ENCODE results near the gene RPS26.
A peak's percentile ranks its signal among the peaks of the same experiment; 100 is the strongest.
"Not testable (repeated sequence)": the region's sequence is repeated elsewhere in the genome, so short reads cannot be mapped to it uniquely, and the experiment has no call there.

RPS26 gene

GRCh38 chr12:56020423-56021184 is 21.1 kb upstream of the RPS26 start, which contains the start of gene IKZF4:
Gene IKZF4 (plus strand): TSS chr12:56021043. CDS start chr12:56021494, 451 bp downstream.
- no peak for DNase-seq (ENCODE audit: extremely low read depth in 1 of 2, low read depth in 1 of 2)

- DNase-seq (ENCODE audit: extremely low read depth in 1 of 2, low read depth in 1 of 2) = no peak
These were observed 19.7 kb upstream of the RPS26 start for GRCh38 chr12:56021889-56022497.

GRCh38 chr12:56028511-56029165 is 13.1 kb upstream of the RPS26 start:
- DNase-seq (ENCODE audit: extremely low read depth in 1 of 2, low read depth in 1 of 2) = no peak

- DNase-seq (ENCODE audit: extremely low read depth in 1 of 2, low read depth in 1 of 2) = no peak
These were observed 12.6 kb upstream of the RPS26 start for GRCh38 chr12:56029166-56029519.

GRCh38 chr12:56029666-56030293 is 11.9 kb upstream of the RPS26 start:
- DNase-seq (ENCODE audit: extremely low read depth in 1 of 2, low read depth in 1 of 2) = no peak

- no peak for DNase-seq (ENCODE audit: extremely low read depth in 1 of 2, low read depth in 1 of 2)
These were observed 9.7 kb upstream of the RPS26 start for GRCh38 chr12:56031987-56032386.

GRCh38 chr12:56034586-56035332 is 7.0 kb upstream of the RPS26 start:
- peak in 1 of 2 donors; percentile 32 for DNase-seq (ENCODE audit: extremely low read depth in 1 of 2, low read depth in 1 of 2)

- no peak for DNase-seq (ENCODE audit: extremely low read depth in 1 of 2, low read depth in 1 of 2)
These were observed 4.6 kb upstream of the RPS26 start for GRCh38 chr12:56037161-56037560.

- DNase-seq (ENCODE audit: extremely low read depth in 1 of 2, low read depth in 1 of 2) = no peak
These were observed 3.6 kb upstream of the RPS26 start for GRCh38 chr12:56038022-56038655.

GRCh38 chr12:56040151-56040550 is 1.6 kb upstream of the RPS26 start:
- DNase-seq (ENCODE audit: extremely low read depth in 1 of 2, low read depth in 1 of 2) = peak in 1 of 2 donors; percentile 25

GRCh38 chr12:56040963-56041551 is 661 bp upstream of the RPS26 start:
- no peak for DNase-seq (ENCODE audit: extremely low read depth in 1 of 2, low read depth in 1 of 2)

GRCh38 chr12:56042430-56042813 is 704 bp downstream of the RPS26 start:
- DNase-seq (ENCODE audit: extremely low read depth in 1 of 2, low read depth in 1 of 2) = not testable (repeated sequence)

- DNase-seq (ENCODE audit: extremely low read depth in 1 of 2, low read depth in 1 of 2) = no peak
These were observed 1.1 kb downstream of the RPS26 start for GRCh38 chr12:56042843-56043242.

- DNase-seq (ENCODE audit: extremely low read depth in 1 of 2, low read depth in 1 of 2) = no peak
These were observed 4.5 kb downstream of the RPS26 start for GRCh38 chr12:56046027-56046780.

- no peak for DNase-seq (ENCODE audit: extremely low read depth in 1 of 2, low read depth in 1 of 2)
These were observed 11.7 kb downstream of the RPS26 start for GRCh38 chr12:56053407-56053893.

GRCh38 chr12:56059964-56060363 is 18.2 kb downstream of the RPS26 start:
- not testable (repeated sequence) for DNase-seq (ENCODE audit: extremely low read depth in 1 of 2, low read depth in 1 of 2)

- DNase-seq (ENCODE audit: extremely low read depth in 1 of 2, low read depth in 1 of 2) = no peak
These were observed 20.3 kb downstream of the RPS26 start for GRCh38 chr12:56061982-56062381.

- no peak for DNase-seq (ENCODE audit: extremely low read depth in 1 of 2, low read depth in 1 of 2)
These were observed 21.3 kb downstream of the RPS26 start for GRCh38 chr12:56062996-56063395.

- no peak for DNase-seq (ENCODE audit: extremely low read depth in 1 of 2, low read depth in 1 of 2)
These were observed 29.9 kb downstream of the RPS26 start for GRCh38 chr12:56071648-56072047.

All from stimulated activated CD8-positive, alpha-beta memory T cell treated with anti-CD3 and anti-CD28 coated beads, Interleukin-7, amount 100 ng/mL, for 48 hours (primary cell).